Measurements from ENCODE around the gene C20orf204. TPM values are rescaled to one million over a fixed set of nuclear protein-coding genes. Genes with fewer than 3 reads are reported as not detected.

C20orf204 gene
- total and polyA plus RNA-seq, 2 experiments from 2014 or later, result 0.14 to 0.32 TPM

DNA sequence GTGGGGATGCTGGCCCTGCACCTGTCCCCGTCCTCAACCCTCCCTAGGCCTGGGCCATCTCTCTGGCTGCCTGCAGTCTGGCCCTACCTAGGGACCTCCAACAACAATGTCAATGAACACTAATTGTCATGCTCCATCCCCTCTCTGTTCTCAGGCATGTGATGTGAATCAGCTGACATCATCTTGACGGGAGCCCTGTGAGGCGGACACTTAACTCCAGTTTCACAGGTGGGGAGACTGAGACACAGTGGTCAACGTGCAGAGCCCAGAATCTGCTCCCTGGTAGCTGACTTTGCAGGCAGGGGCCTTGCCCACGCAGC is 26.3 kb downstream of the C20orf204 start:
- Histone ChIP-seq H3K36me3 (ENCODE audit: low read depth) (no peaks in the 10 kb centered on the region), H3F3A (ENCODE audit: insufficient read depth) (0 out of 2 replicates have a peak, but pooled peaks cover 3% of the 10 kb centered on the region), H3K4me2 (ENCODE audit: unreplicated experiment) (peak overlapping the region; percentile 94), H3K9ac (peak overlapping the region; percentile 96), H3K79me2 (ENCODE audit: insufficient read depth) (0 out of 2 replicates have a peak, but pooled peaks cover 8% of the 10 kb centered on the region), H3K9me3 (ENCODE audit: low read depth) (no peaks in the 10 kb centered on the region), H3K4me3 (peak overlapping the region; percentile 89), H2AFZ (peak overlapping the region; percentile 91), H4K20me1 (ENCODE audit: insufficient read depth) (no peaks in the 10 kb centered on the region), H3K27me3 (replicated peaks; ENCODE audit: insufficient read depth) (no peaks in the 10 kb centered on the region), H3K27ac (peak overlapping the region; percentile 79), H3K9me2 (ENCODE audit: insufficient read depth) (no peaks in the 10 kb centered on the region), H3K4me1 (ENCODE audit: insufficient read depth) (peaks cover 27% of the 10 kb centered on the region)
- in situ Hi-C loops (cut with MboI), result no loop called here
- TF ChIP-seq EZH2phosphoT487 (IDR thresholded peaks at IDR 0.05; ENCODE audit: insufficient read depth, low read depth) (no peak), EZH2 (IDR thresholded peaks at IDR 0.05; ENCODE audit: insufficient read depth, poor library complexity, severe bottlenecking) (no peak)
- WGBS, 2 experiments (ENCODE audit: low coverage in 1 of 2, low lambda C conversion rate in 2 of 2, missing lambda C conversion rate in 2 of 2), result 14 to 21% methylated on average over 5 of the region's 5 CpGs
- DNase-seq, result peak; percentile 26

DNA sequence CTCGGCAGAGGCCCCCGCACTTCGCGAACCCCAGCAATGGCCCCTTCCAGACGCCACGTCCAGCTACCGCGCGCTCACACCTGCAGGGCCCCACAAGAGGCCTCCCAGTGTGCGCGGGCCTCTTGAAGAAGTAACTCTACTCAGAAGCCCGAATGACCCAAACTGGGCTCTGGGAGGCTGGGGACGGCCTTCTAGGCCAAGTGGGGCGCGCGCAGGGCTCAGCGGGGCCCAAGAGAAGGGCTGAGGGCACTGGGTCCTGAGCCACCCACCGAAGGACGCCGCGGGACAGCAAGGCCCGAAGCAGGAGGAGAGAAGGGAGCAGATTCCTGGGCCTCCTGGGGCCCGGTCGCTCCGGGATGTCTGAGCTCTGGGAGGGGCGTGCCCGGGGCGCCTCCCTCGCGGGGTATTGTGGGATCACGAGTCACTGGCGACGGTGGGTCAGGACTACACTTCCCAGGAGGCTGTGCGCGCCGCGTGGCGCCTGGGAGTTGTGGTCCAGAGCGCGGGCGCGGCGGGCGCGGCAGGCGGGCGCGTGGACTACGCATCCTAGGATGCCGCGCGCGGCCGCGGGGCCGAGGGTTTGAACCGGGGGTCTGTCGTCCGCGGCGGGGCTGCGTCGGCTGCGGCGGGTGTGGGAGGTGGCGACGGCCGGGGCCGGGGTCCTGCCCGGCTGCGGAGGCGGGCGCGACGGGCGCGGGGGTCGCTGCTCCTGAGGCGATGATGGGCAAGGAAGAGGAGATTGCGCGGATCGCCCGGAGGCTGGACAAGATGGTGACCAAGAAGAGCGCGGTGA is 26.8 kb downstream of the C20orf204 start, which contains the start of gene TCEA2:
Gene TCEA2 (plus strand): TSS at position 603 of the 793 bp plus-strand sequence. CDS start 115 bp downstream, at position 718.
- in situ Hi-C loops (cut with MboI), result no loop called here
- H3K27me3 ChIP-seq (replicated peaks; ENCODE audit: insufficient read depth), result no peaks in the 10 kb centered on the region
- peak within 1 kb of the TSS; percentile 79 for H3K27ac ChIP-seq

GRCh38 chr20:64063389-64064144 is 27.6 kb downstream of the C20orf204 start:
- Histone ChIP-seq H3K4me3 (peak overlapping the region; percentile 89), H3K79me2 (ENCODE audit: insufficient read depth) (0 out of 2 replicates have a peak, but pooled peaks cover 8% of the 10 kb centered on the region), H3K9ac (peak overlapping the region; percentile 96), H3K27ac (peak overlapping the region; percentile 66), H3K4me2 (ENCODE audit: unreplicated experiment) (peak overlapping the region; percentile 89), H3F3A (ENCODE audit: insufficient read depth) (0 out of 2 replicates have a peak, but pooled peaks cover 3% of the 10 kb centered on the region), H3K36me3 (ENCODE audit: low read depth) (no peaks in the 10 kb centered on the region), H3K9me3 (ENCODE audit: low read depth) (no peaks in the 10 kb centered on the region), H4K20me1 (ENCODE audit: insufficient read depth) (no peaks in the 10 kb centered on the region), H2AFZ (peak overlapping the region; percentile 57), H3K9me2 (ENCODE audit: insufficient read depth) (no peaks in the 10 kb centered on the region), H3K4me1 (ENCODE audit: insufficient read depth) (peaks cover 27% of the 10 kb centered on the region), H3K27me3 (replicated peaks; ENCODE audit: insufficient read depth) (no peaks in the 10 kb centered on the region)
- WGBS, 2 experiments (ENCODE audit: low coverage in 1 of 2, low lambda C conversion rate in 2 of 2, missing lambda C conversion rate in 2 of 2), result 0 to 1% methylated on average over 24 to 30 of the region's 51 CpGs
- TF ChIP-seq EZH2phosphoT487 (IDR thresholded peaks at IDR 0.05; ENCODE audit: insufficient read depth, low read depth) (no peak), EZH2 (IDR thresholded peaks at IDR 0.05; ENCODE audit: insufficient read depth, poor library complexity, severe bottlenecking) (no peak)
- in situ Hi-C loops (cut with MboI), result no loop called here
- peak; percentile 72 for DNase-seq

More for the DNA sequence above, 26.8 kb downstream of the C20orf204 start, which contains the start of gene TCEA2:
- peak; percentile 99 for DNase-seq
- no peaks in the 10 kb centered on the region for H3K9me3 ChIP-seq (ENCODE audit: low read depth)
- H3K79me2 ChIP-seq (ENCODE audit: insufficient read depth), result 0 out of 2 replicates have a peak, but pooled peaks cover 8% of the 10 kb centered on the region
- WGBS, 2 experiments (ENCODE audit: low coverage in 1 of 2, low lambda C conversion rate in 2 of 2, missing lambda C conversion rate in 2 of 2), result 2 to 3% methylated on average over 56 to 76 of the region's 85 CpGs
- H2AFZ ChIP-seq, result peak within 1 kb of the TSS; percentile 91
- peak within 1 kb of the TSS; percentile 89 for H3K4me3 ChIP-seq
- no peaks in the 10 kb centered on the region for H3K36me3 ChIP-seq (ENCODE audit: low read depth)
- H3K4me2 ChIP-seq (ENCODE audit: unreplicated experiment), result peak within 1 kb of the TSS; percentile 94
- H4K20me1 ChIP-seq (ENCODE audit: insufficient read depth), result no peaks in the 10 kb centered on the region
- peak within 1 kb of the TSS; percentile 96 for H3K9ac ChIP-seq
- 0 out of 2 replicates have a peak, but pooled peaks cover 3% of the 10 kb centered on the region for H3F3A ChIP-seq (ENCODE audit: insufficient read depth)
- H3K4me1 ChIP-seq (ENCODE audit: insufficient read depth), result peaks cover 27% of the 10 kb centered on the region
- no peaks in the 10 kb centered on the region for H3K9me2 ChIP-seq (ENCODE audit: insufficient read depth)
- TF ChIP-seq EZH2 (IDR thresholded peaks at IDR 0.05; ENCODE audit: insufficient read depth, poor library complexity, severe bottlenecking), result no peak
- no peak for TF ChIP-seq EZH2phosphoT487 (IDR thresholded peaks at IDR 0.05; ENCODE audit: insufficient read depth, low read depth)

DNA sequence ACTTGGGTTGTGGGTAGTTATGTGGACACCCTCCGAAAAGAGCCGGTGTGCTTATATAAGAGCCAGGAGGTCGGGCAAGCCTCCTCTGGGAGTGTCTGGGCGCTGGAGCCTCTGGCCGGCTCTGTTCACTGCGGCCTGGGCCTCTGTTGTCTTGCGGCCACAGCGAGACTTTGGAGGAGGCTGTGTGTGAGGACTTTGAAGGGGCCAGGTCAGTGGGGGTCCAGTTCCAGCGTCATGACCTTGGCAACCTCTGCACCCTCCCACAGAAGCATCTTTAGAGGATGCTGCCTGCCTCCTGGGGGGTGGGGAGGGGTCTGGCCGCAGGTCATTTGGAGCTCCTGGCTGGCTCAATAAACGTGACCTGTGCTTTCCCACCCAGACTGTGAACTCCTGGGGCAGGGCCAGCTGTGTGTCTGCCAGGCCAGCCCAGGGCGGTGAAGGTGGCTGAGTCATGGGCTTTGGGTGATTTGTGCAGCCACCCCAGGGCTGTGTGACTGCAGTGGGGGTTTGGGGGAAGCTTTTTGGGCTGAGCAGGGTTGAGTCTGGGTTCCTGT is 28.2 kb downstream of the C20orf204 start:
- Histone ChIP-seq H2AFZ (peak overlapping the region; percentile 57; the same call in 1 of the 2 replicates), H3K79me2 (ENCODE audit: insufficient read depth) (0 out of 2 replicates have a peak, but pooled peaks cover 8% of the 10 kb centered on the region), H3K9me3 (ENCODE audit: low read depth) (no peaks in the 10 kb centered on the region), H3K9ac (peak overlapping the region; percentile 96), H3K27ac (peak overlapping the region; percentile 66), H3F3A (ENCODE audit: insufficient read depth) (0 out of 2 replicates have a peak, but pooled peaks cover 3% of the 10 kb centered on the region), H4K20me1 (ENCODE audit: insufficient read depth) (no peaks in the 10 kb centered on the region), H3K4me3 (peak overlapping the region; percentile 89), H3K27me3 (replicated peaks; ENCODE audit: insufficient read depth) (no peaks in the 10 kb centered on the region), H3K4me2 (ENCODE audit: unreplicated experiment) (peak overlapping the region; percentile 89), H3K9me2 (ENCODE audit: insufficient read depth) (no peaks in the 10 kb centered on the region), H3K36me3 (ENCODE audit: low read depth) (no peaks in the 10 kb centered on the region), H3K4me1 (ENCODE audit: insufficient read depth) (peaks cover 27% of the 10 kb centered on the region)
- in situ Hi-C loops (cut with MboI), result no loop called here
- no peak for TF ChIP-seq EZH2phosphoT487 (IDR thresholded peaks at IDR 0.05; ENCODE audit: insufficient read depth, low read depth)
- TF ChIP-seq EZH2 (IDR thresholded peaks at IDR 0.05; ENCODE audit: insufficient read depth, poor library complexity, severe bottlenecking), result no peak
- DNase-seq, result peak; percentile 89
- WGBS, 2 experiments (ENCODE audit: low coverage in 1 of 2, low lambda C conversion rate in 2 of 2, missing lambda C conversion rate in 2 of 2), result 16 to 18% methylated on average over 12 of the region's 12 CpGs
